ENCODE results near the gene RYR2. TPM values are rescaled to one million over a fixed set of nuclear protein-coding genes. Genes with fewer than 3 reads are reported as not detected.

The RYR2 gene
- total and polyA plus RNA-seq, 2 experiments from 2014 or later: not detected

GRCh38 chr1:237562242-237562823 is 520.3 kb downstream of the RYR2 start:
- no peak overlapping the region for H3K27ac ChIP-seq
- 48% methylated on average over 4 of the region's 4 CpGs for WGBS, 2 experiments (ENCODE audit: low coverage in 1 of 2, low lambda C conversion rate in 2 of 2, missing lambda C conversion rate in 2 of 2)
- TF ChIP-seq EZH2 (IDR thresholded peaks at IDR 0.05; ENCODE audit: insufficient read depth, poor library complexity, severe bottlenecking) (no peak), EZH2phosphoT487 (IDR thresholded peaks at IDR 0.05; ENCODE audit: insufficient read depth, low read depth) (no peak)
- no peak overlapping the region for H3K4me2 ChIP-seq (ENCODE audit: unreplicated experiment)
- no peaks in the 10 kb centered on the region for H3K9me2 ChIP-seq (ENCODE audit: insufficient read depth)
- in situ Hi-C loops (cut with MboI): loop anchor here (25.0 kb wide), 2 partner anchors 825 to 1450 kb away; no protein-coding TSS in a partner anchor
- no peaks in the 10 kb centered on the region for H3K9me3 ChIP-seq (ENCODE audit: low read depth)
- no peaks in the 10 kb centered on the region for H3K4me1 ChIP-seq (ENCODE audit: insufficient read depth)
- no peaks in the 10 kb centered on the region for H3K79me2 ChIP-seq (ENCODE audit: insufficient read depth)
- H3K9ac ChIP-seq: no peak overlapping the region
- H3K27me3 ChIP-seq (replicated peaks; ENCODE audit: insufficient read depth): no peaks in the 10 kb centered on the region
- peak; percentile 73 for DNase-seq
- H3K36me3 ChIP-seq (ENCODE audit: low read depth): no peaks in the 10 kb centered on the region
- no peaks in the 10 kb centered on the region for H3F3A ChIP-seq (ENCODE audit: insufficient read depth)
- no peak overlapping the region for H3K4me3 ChIP-seq
- no peaks in the 10 kb centered on the region for H4K20me1 ChIP-seq (ENCODE audit: insufficient read depth)
- H2AFZ ChIP-seq: no peak overlapping the region

- no peak overlapping the region for H3K9ac ChIP-seq
- DNase-seq: no peak
- in situ Hi-C loops (cut with MboI): loop anchor here (25.0 kb wide), 2 partner anchors 828 to 1453 kb away; no protein-coding TSS in a partner anchor
- TF ChIP-seq EZH2 (IDR thresholded peaks at IDR 0.05; ENCODE audit: insufficient read depth, poor library complexity, severe bottlenecking): no peak
- H3K4me2 ChIP-seq (ENCODE audit: unreplicated experiment): no peak overlapping the region
- no peak overlapping the region for H3K27ac ChIP-seq
- no peaks in the 10 kb centered on the region for H3K9me3 ChIP-seq (ENCODE audit: low read depth)
- no peak overlapping the region for H2AFZ ChIP-seq
- H3K79me2 ChIP-seq (ENCODE audit: insufficient read depth): no peaks in the 10 kb centered on the region
- no peaks in the 10 kb centered on the region for H3K36me3 ChIP-seq (ENCODE audit: low read depth)
- no peaks in the 10 kb centered on the region for H3F3A ChIP-seq (ENCODE audit: insufficient read depth)
- H3K9me2 ChIP-seq (ENCODE audit: insufficient read depth): no peaks in the 10 kb centered on the region
- no peaks in the 10 kb centered on the region for H4K20me1 ChIP-seq (ENCODE audit: insufficient read depth)
- H3K4me1 ChIP-seq (ENCODE audit: insufficient read depth): no peaks in the 10 kb centered on the region
- no peaks in the 10 kb centered on the region for H3K27me3 ChIP-seq (replicated peaks; ENCODE audit: insufficient read depth)
- WGBS, 2 experiments (ENCODE audit: low coverage in 1 of 2, low lambda C conversion rate in 2 of 2, missing lambda C conversion rate in 2 of 2): 51 to 55% methylated on average over 7 of the region's 7 CpGs
- no peak overlapping the region for H3K4me3 ChIP-seq
These were observed 523.3 kb downstream of the RYR2 start for GRCh38 chr1:237565236-237565635.

- in situ Hi-C loops (cut with MboI): loop anchor here (25.0 kb wide), 2 partner anchors 829 to 1454 kb away; no protein-coding TSS in a partner anchor
- H3K36me3 ChIP-seq (ENCODE audit: low read depth): no peaks in the 10 kb centered on the region
- H3K4me1 ChIP-seq (ENCODE audit: insufficient read depth): no peaks in the 10 kb centered on the region
- H3K4me3 ChIP-seq: no peak overlapping the region
- no peak overlapping the region for H3K9ac ChIP-seq
- no peaks in the 10 kb centered on the region for H3K79me2 ChIP-seq (ENCODE audit: insufficient read depth)
- no peaks in the 10 kb centered on the region for H4K20me1 ChIP-seq (ENCODE audit: insufficient read depth)
- no peak for DNase-seq
- no peak for TF ChIP-seq EZH2phosphoT487 (IDR thresholded peaks at IDR 0.05; ENCODE audit: insufficient read depth, low read depth)
- no peak for TF ChIP-seq EZH2 (IDR thresholded peaks at IDR 0.05; ENCODE audit: insufficient read depth, poor library complexity, severe bottlenecking)
- WGBS, 2 experiments (ENCODE audit: low coverage in 1 of 2, low lambda C conversion rate in 2 of 2, missing lambda C conversion rate in 2 of 2): 51 to 53% methylated on average over 14 of the region's 14 CpGs
- no peaks in the 10 kb centered on the region for H3K9me3 ChIP-seq (ENCODE audit: low read depth)
- no peak overlapping the region for H2AFZ ChIP-seq
- no peaks in the 10 kb centered on the region for H3F3A ChIP-seq (ENCODE audit: insufficient read depth)
- no peaks in the 10 kb centered on the region for H3K9me2 ChIP-seq (ENCODE audit: insufficient read depth)
- H3K27ac ChIP-seq: no peak overlapping the region
- H3K27me3 ChIP-seq (replicated peaks; ENCODE audit: insufficient read depth): no peaks in the 10 kb centered on the region
- H3K4me2 ChIP-seq (ENCODE audit: unreplicated experiment): no peak overlapping the region
These were observed 524.6 kb downstream of the RYR2 start for GRCh38 chr1:237566581-237566980.

- no peaks in the 10 kb centered on the region for H3K36me3 ChIP-seq (ENCODE audit: low read depth)
- no peak overlapping the region for H3K4me2 ChIP-seq (ENCODE audit: unreplicated experiment)
- H3K9me3 ChIP-seq (ENCODE audit: low read depth): no peaks in the 10 kb centered on the region
- no peak overlapping the region for H3K9ac ChIP-seq
- H3K4me3 ChIP-seq: no peak overlapping the region
- H3K27me3 ChIP-seq (replicated peaks; ENCODE audit: insufficient read depth): no peaks in the 10 kb centered on the region
- H3K9me2 ChIP-seq (ENCODE audit: insufficient read depth): no peaks in the 10 kb centered on the region
- H2AFZ ChIP-seq: no peak overlapping the region
- in situ Hi-C loops (cut with MboI): loop anchor here (25.0 kb wide), 2 partner anchors 832 to 1457 kb away; no protein-coding TSS in a partner anchor
- 40 to 50% methylated on average over 9 of the region's 9 CpGs for WGBS, 2 experiments (ENCODE audit: low coverage in 1 of 2, low lambda C conversion rate in 2 of 2, missing lambda C conversion rate in 2 of 2)
- H3K79me2 ChIP-seq (ENCODE audit: insufficient read depth): no peaks in the 10 kb centered on the region
- H3K27ac ChIP-seq: no peak overlapping the region
- TF ChIP-seq EZH2phosphoT487 (IDR thresholded peaks at IDR 0.05; ENCODE audit: insufficient read depth, low read depth): no peak
- no peak for TF ChIP-seq EZH2 (IDR thresholded peaks at IDR 0.05; ENCODE audit: insufficient read depth, poor library complexity, severe bottlenecking)
- no peaks in the 10 kb centered on the region for H4K20me1 ChIP-seq (ENCODE audit: insufficient read depth)
- no peak for DNase-seq
- H3F3A ChIP-seq (ENCODE audit: insufficient read depth): no peaks in the 10 kb centered on the region
- H3K4me1 ChIP-seq (ENCODE audit: insufficient read depth): no peaks in the 10 kb centered on the region
These were observed 527.0 kb downstream of the RYR2 start for GRCh38 chr1:237568955-237569354.
